ENCODE measurements around the gene DCP1B.
A peak's percentile ranks its signal among the peaks of the same experiment; 100 is the strongest.

The DCP1B gene

GRCh38 chr12:2018391-2018790, 14.1 kb upstream of the DCP1B start:
- Histone ChIP-seq H3K9ac (ENCODE audit: low read depth in 1 of 2, low read length in 2 of 2) (no peak overlapping the region), H3K9me3 (ENCODE audit: control insufficient read depth in 2 of 2, low read length in 2 of 2) (no peaks in the 10 kb centered on the region), H3K27me3 (ENCODE audit: control insufficient read depth in 2 of 2, insufficient read depth in 2 of 2, low read length in 2 of 2) (no peaks in the 10 kb centered on the region), H3K36me3 (ENCODE audit: control insufficient read depth in 2 of 2, insufficient read depth in 2 of 2, low read length in 2 of 2) (no peaks in the 10 kb centered on the region), H3K27ac (ENCODE audit: low read depth in 2 of 2, low read length in 2 of 2) (no peak overlapping the region), H3K4me1 (ENCODE audit: control insufficient read depth in 2 of 2, insufficient read depth in 2 of 2, low read length in 2 of 2) (no peaks in the 10 kb centered on the region), H3K4me3 (ENCODE audit: low read length in 2 of 2) (no peak overlapping the region)

- H3K27ac ChIP-seq (ENCODE audit: low read depth in 2 of 2, low read length in 2 of 2): no peak overlapping the region
- H3K4me1 ChIP-seq (ENCODE audit: control insufficient read depth in 2 of 2, insufficient read depth in 2 of 2, low read length in 2 of 2): no peaks in the 10 kb centered on the region
- no peak overlapping the region for H3K4me3 ChIP-seq (ENCODE audit: low read length in 2 of 2)
Observed at GRCh38 chr12:2017546-2018337, 13.5 kb upstream of the DCP1B start.

GRCh38 chr12:2016862-2017545, 12.7 kb upstream of the DCP1B start:
- Histone ChIP-seq H3K36me3 (ENCODE audit: control insufficient read depth in 2 of 2, insufficient read depth in 2 of 2, low read length in 2 of 2) (no peaks in the 10 kb centered on the region), H3K9ac (ENCODE audit: low read depth in 1 of 2, low read length in 2 of 2) (no peak overlapping the region), H3K4me3 (ENCODE audit: low read length in 2 of 2) (no peak overlapping the region), H3K27me3 (ENCODE audit: control insufficient read depth in 2 of 2, insufficient read depth in 2 of 2, low read length in 2 of 2) (no peaks in the 10 kb centered on the region), H3K9me3 (ENCODE audit: control insufficient read depth in 2 of 2, low read length in 2 of 2) (no peaks in the 10 kb centered on the region), H3K4me1 (ENCODE audit: control insufficient read depth in 2 of 2, insufficient read depth in 2 of 2, low read length in 2 of 2) (no peaks in the 10 kb centered on the region), H3K27ac (ENCODE audit: low read depth in 2 of 2, low read length in 2 of 2) (no peak overlapping the region)

More at GRCh38 chr12:2017546-2018337, 13.5 kb upstream of the DCP1B start:
- no peak overlapping the region for H3K9ac ChIP-seq (ENCODE audit: low read depth in 1 of 2, low read length in 2 of 2)
- no peaks in the 10 kb centered on the region for H3K9me3 ChIP-seq (ENCODE audit: control insufficient read depth in 2 of 2, low read length in 2 of 2)
- no peaks in the 10 kb centered on the region for H3K36me3 ChIP-seq (ENCODE audit: control insufficient read depth in 2 of 2, insufficient read depth in 2 of 2, low read length in 2 of 2)
- H3K27me3 ChIP-seq (ENCODE audit: control insufficient read depth in 2 of 2, insufficient read depth in 2 of 2, low read length in 2 of 2): no peaks in the 10 kb centered on the region

- Histone ChIP-seq H3K27ac (ENCODE audit: low read depth in 2 of 2, low read length in 2 of 2) (peak overlapping the region in 1 of 2 donors; percentile 0), H3K4me3 (ENCODE audit: low read length in 2 of 2) (no peak overlapping the region), H3K9me3 (ENCODE audit: control insufficient read depth in 2 of 2, low read length in 2 of 2) (no peaks in the 10 kb centered on the region), H3K4me1 (ENCODE audit: control insufficient read depth in 2 of 2, insufficient read depth in 2 of 2, low read length in 2 of 2) (no peaks in the 10 kb centered on the region), H3K36me3 (ENCODE audit: control insufficient read depth in 2 of 2, insufficient read depth in 2 of 2, low read length in 2 of 2) (no peaks in the 10 kb centered on the region), H3K9ac (ENCODE audit: low read depth in 1 of 2, low read length in 2 of 2) (no peak overlapping the region), H3K27me3 (ENCODE audit: control insufficient read depth in 2 of 2, insufficient read depth in 2 of 2, low read length in 2 of 2) (no peaks in the 10 kb centered on the region)
Observed at GRCh38 chr12:2014231-2014630, 10.0 kb upstream of the DCP1B start.

GRCh38 chr12:2013527-2014223, 9.4 kb upstream of the DCP1B start:
- Histone ChIP-seq H3K27me3 (ENCODE audit: control insufficient read depth in 2 of 2, insufficient read depth in 2 of 2, low read length in 2 of 2) (no peaks in the 10 kb centered on the region), H3K9ac (ENCODE audit: low read depth in 1 of 2, low read length in 2 of 2) (no peak overlapping the region), H3K9me3 (ENCODE audit: control insufficient read depth in 2 of 2, low read length in 2 of 2) (no peaks in the 10 kb centered on the region), H3K27ac (ENCODE audit: low read depth in 2 of 2, low read length in 2 of 2) (no peak overlapping the region), H3K4me1 (ENCODE audit: control insufficient read depth in 2 of 2, insufficient read depth in 2 of 2, low read length in 2 of 2) (no peaks in the 10 kb centered on the region), H3K36me3 (ENCODE audit: control insufficient read depth in 2 of 2, insufficient read depth in 2 of 2, low read length in 2 of 2) (no peaks in the 10 kb centered on the region), H3K4me3 (ENCODE audit: low read length in 2 of 2) (no peak overlapping the region)

GRCh38 chr12:2013086-2013485, 8.8 kb upstream of the DCP1B start:
- H3K9ac ChIP-seq (ENCODE audit: low read depth in 1 of 2, low read length in 2 of 2): no peak overlapping the region

GRCh38 chr12:2011643-2012607, 7.7 kb upstream of the DCP1B start:
- Histone ChIP-seq H3K27me3 (ENCODE audit: control insufficient read depth in 2 of 2, insufficient read depth in 2 of 2, low read length in 2 of 2) (no peaks in the 10 kb centered on the region), H3K9me3 (ENCODE audit: control insufficient read depth in 2 of 2, low read length in 2 of 2) (no peaks in the 10 kb centered on the region), H3K4me1 (ENCODE audit: control insufficient read depth in 2 of 2, insufficient read depth in 2 of 2, low read length in 2 of 2) (no peaks in the 10 kb centered on the region), H3K9ac (ENCODE audit: low read depth in 1 of 2, low read length in 2 of 2) (no peak overlapping the region), H3K27ac (ENCODE audit: low read depth in 2 of 2, low read length in 2 of 2) (no peak overlapping the region), H3K36me3 (ENCODE audit: control insufficient read depth in 2 of 2, insufficient read depth in 2 of 2, low read length in 2 of 2) (no peaks in the 10 kb centered on the region), H3K4me3 (ENCODE audit: low read length in 2 of 2) (no peak overlapping the region)

More at GRCh38 chr12:2013086-2013485, 8.8 kb upstream of the DCP1B start:
- Histone ChIP-seq H3K27ac (ENCODE audit: low read depth in 2 of 2, low read length in 2 of 2) (no peak overlapping the region), H3K4me1 (ENCODE audit: control insufficient read depth in 2 of 2, insufficient read depth in 2 of 2, low read length in 2 of 2) (no peaks in the 10 kb centered on the region), H3K36me3 (ENCODE audit: control insufficient read depth in 2 of 2, insufficient read depth in 2 of 2, low read length in 2 of 2) (no peaks in the 10 kb centered on the region), H3K9me3 (ENCODE audit: control insufficient read depth in 2 of 2, low read length in 2 of 2) (no peaks in the 10 kb centered on the region), H3K27me3 (ENCODE audit: control insufficient read depth in 2 of 2, insufficient read depth in 2 of 2, low read length in 2 of 2) (no peaks in the 10 kb centered on the region), H3K4me3 (ENCODE audit: low read length in 2 of 2) (no peak overlapping the region)

GRCh38 chr12:2009623-2010022, 5.4 kb upstream of the DCP1B start:
- Histone ChIP-seq H3K9ac (ENCODE audit: low read depth in 1 of 2, low read length in 2 of 2) (no peak overlapping the region), H3K4me1 (ENCODE audit: control insufficient read depth in 2 of 2, insufficient read depth in 2 of 2, low read length in 2 of 2) (peaks cover 0 to 2% of the 10 kb centered on the region in 2 donors), H3K9me3 (ENCODE audit: control insufficient read depth in 2 of 2, low read length in 2 of 2) (no peaks in the 10 kb centered on the region), H3K4me3 (ENCODE audit: low read length in 2 of 2) (no peak overlapping the region), H3K27me3 (ENCODE audit: control insufficient read depth in 2 of 2, insufficient read depth in 2 of 2, low read length in 2 of 2) (no peaks in the 10 kb centered on the region), H3K27ac (ENCODE audit: low read depth in 2 of 2, low read length in 2 of 2) (no peak overlapping the region), H3K36me3 (ENCODE audit: control insufficient read depth in 2 of 2, insufficient read depth in 2 of 2, low read length in 2 of 2) (no peaks in the 10 kb centered on the region)

GRCh38 chr12:2008677-2009076, 4.4 kb upstream of the DCP1B start:
- Histone ChIP-seq H3K27ac (ENCODE audit: low read depth in 2 of 2, low read length in 2 of 2) (no peak overlapping the region), H3K27me3 (ENCODE audit: control insufficient read depth in 2 of 2, insufficient read depth in 2 of 2, low read length in 2 of 2) (no peaks in the 10 kb centered on the region), H3K9ac (ENCODE audit: low read depth in 1 of 2, low read length in 2 of 2) (no peak overlapping the region), H3K9me3 (ENCODE audit: control insufficient read depth in 2 of 2, low read length in 2 of 2) (no peaks in the 10 kb centered on the region), H3K36me3 (ENCODE audit: control insufficient read depth in 2 of 2, insufficient read depth in 2 of 2, low read length in 2 of 2) (no peaks in the 10 kb centered on the region), H3K4me3 (ENCODE audit: low read length in 2 of 2) (no peak overlapping the region), H3K4me1 (ENCODE audit: control insufficient read depth in 2 of 2, insufficient read depth in 2 of 2, low read length in 2 of 2) (peaks cover 0 to 4% of the 10 kb centered on the region in 2 donors)
